MCF 10A (cell line): ENCODE results near the gene SLC6A18. TPM values are rescaled to one million over a fixed set of nuclear protein-coding genes. Genes with fewer than 3 reads are reported as not detected.

Experiments
- BruUV-seq: library from RNA; stranded (reverse); fragments of 400-500 nt; replicated peaks from 2 replicates; lab custom pipeline; 2021; lab: Mats Ljungman, UMichigan
- CTCF ChIA-PET: fragments of 300-600 bp; sonication (Branson Sonifier 250); formaldehyde crosslinking; extraction: SDS; loops from one replicate; lab custom pipeline; 2021; ENCODE audit warnings: antibody characterized with exemption, inconsistent platforms; lab: Yijun Ruan, JAX
- POLR2A ChIA-PET: fragments of 300-600, 350-650 bp; sonication (Branson Sonifier 250); formaldehyde crosslinking; extraction: SDS; loops from one replicate; lab custom pipeline; 2020; ENCODE audit warnings: antibody characterized with exemption, inconsistent platforms; lab: Yijun Ruan, JAX
- DNase-seq: peaks from one replicate; pipeline ENCODE4 v3.0.0-alpha.2; 2018; ENCODE audit not compliant: unreplicated experiment
- H3K27ac Mint-ChIP-seq: one replicate; pipeline ENCODE4 v1.8.0; 2022; ENCODE audit warnings: mild to moderate bottlenecking, low read depth, mixed read lengths; ENCODE audit not compliant: unreplicated experiment
- H3K27me3 Mint-ChIP-seq: one replicate; pipeline ENCODE4 v1.8.0; 2022; ENCODE audit warnings: mixed read lengths; ENCODE audit not compliant: insufficient read depth, unreplicated experiment
- H3K36me3 Mint-ChIP-seq: one replicate; pipeline ENCODE4 v1.8.0; 2022; ENCODE audit warnings: mild to moderate bottlenecking, moderate library complexity, mixed read lengths; ENCODE audit not compliant: insufficient read depth, unreplicated experiment
- H3K4me1 Mint-ChIP-seq: one replicate; pipeline ENCODE4 v1.8.0; 2022; ENCODE audit warnings: mixed read lengths; ENCODE audit not compliant: insufficient read depth, unreplicated experiment
- H3K4me3 Mint-ChIP-seq: one replicate; pipeline ENCODE4 v1.8.0; 2022; ENCODE audit warnings: mild to moderate bottlenecking, moderate library complexity, mixed read lengths; ENCODE audit not compliant: unreplicated experiment
- H3K9me3 Mint-ChIP-seq: one replicate; pipeline ENCODE4 v1.8.0; 2022; ENCODE audit warnings: mixed read lengths; ENCODE audit not compliant: unreplicated experiment
- CTCF ChIP-seq: fragments of 200-600 bp; IDR thresholded peaks from one replicate; pipeline ENCODE4 v1.8.0; 2022; ENCODE audit warnings: antibody characterized with exemption, mild to moderate bottlenecking; ENCODE audit not compliant: unreplicated experiment
- intact Hi-C: fragments of 100-400 bp; cut with micrococcal nuclease; formaldehyde crosslinking; loops from 2 replicates; pipeline ENCODE4 v1.14.1; 2022
- total RNA-seq: library from RNA; stranded (reverse); gene quantifications from 2 replicates; pipeline ENCODE4 v1.2.3, GENCODE V29; 2022

SLC6A18 gene
- total RNA-seq, 1 experiment from 2014 or later = not detected

GRCh38 chr5:1257363-1257762, 32.2 kb downstream of the SLC6A18 start:
- Mint-ChIP-seq H3K27ac (no peak overlapping the region), H3K9me3 (peaks cover 7% of the 10 kb centered on the region), H3K27me3 (peaks cover 10% of the 10 kb centered on the region), H3K36me3 (no peaks in the 10 kb centered on the region), H3K4me1 (no peaks in the 10 kb centered on the region), H3K4me3 (no peak overlapping the region)
- ChIA-PET POLR2A (no interaction called here), CTCF (no interaction called here)
- DNase-seq = no peak
- no TSS peak for BruUV-seq
- no peak for TF ChIP-seq CTCF
- intact Hi-C loops = no loop called here

GRCh38 chr5:1257841-1258240, 32.7 kb downstream of the SLC6A18 start:
- no peak overlapping the region for H3K4me3 Mint-ChIP-seq
- no TSS peak for BruUV-seq
- no peaks in the 10 kb centered on the region for H3K4me1 Mint-ChIP-seq
- H3K27ac Mint-ChIP-seq = no peak overlapping the region
- POLR2A ChIA-PET = no interaction called here
- DNase-seq = no peak
- intact Hi-C loops = no loop called here
- CTCF ChIA-PET = no interaction called here
- H3K36me3 Mint-ChIP-seq = no peaks in the 10 kb centered on the region
- no peak for TF ChIP-seq CTCF
- H3K9me3 Mint-ChIP-seq = peaks cover 7% of the 10 kb centered on the region
- H3K27me3 Mint-ChIP-seq = peaks cover 14% of the 10 kb centered on the region

GRCh38 chr5:1259806-1260480, 34.8 kb downstream of the SLC6A18 start:
- H3K27me3 Mint-ChIP-seq = peaks cover 17% of the 10 kb centered on the region
- H3K9me3 Mint-ChIP-seq = peaks cover 7% of the 10 kb centered on the region
- CTCF ChIA-PET = no interaction called here

GRCh38 chr5:1261643-1262042, 36.5 kb downstream of the SLC6A18 start:
- no peak for TF ChIP-seq CTCF
- no peak overlapping the region for H3K27ac Mint-ChIP-seq
- no peaks in the 10 kb centered on the region for H3K4me1 Mint-ChIP-seq
- POLR2A ChIA-PET = no interaction called here
- peaks cover 7% of the 10 kb centered on the region for H3K9me3 Mint-ChIP-seq
- no peak overlapping the region for H3K4me3 Mint-ChIP-seq
- H3K36me3 Mint-ChIP-seq = no peaks in the 10 kb centered on the region
- peaks cover 17% of the 10 kb centered on the region for H3K27me3 Mint-ChIP-seq
- no peak for DNase-seq
- intact Hi-C loops = no loop called here
- CTCF ChIA-PET = no interaction called here
- no TSS peak for BruUV-seq

More at GRCh38 chr5:1259806-1260480, 34.8 kb downstream of the SLC6A18 start:
- H3K4me3 Mint-ChIP-seq = no peak overlapping the region
- H3K4me1 Mint-ChIP-seq = no peaks in the 10 kb centered on the region
- BruUV-seq = no TSS peak
- no peaks in the 10 kb centered on the region for H3K36me3 Mint-ChIP-seq
- intact Hi-C loops = no loop called here
- DNase-seq = no peak
- POLR2A ChIA-PET = no interaction called here
- no peak for TF ChIP-seq CTCF
- no peak overlapping the region for H3K27ac Mint-ChIP-seq
